AG09309 (cell line): ENCODE data around the gene ALLC.

ENCODE experiments used
- DNase-seq: peaks from one replicate; pipeline ENCODE4 v3.0.0-alpha.2; 2010; ENCODE audit warnings: low read depth
- H3K4me3 ChIP-seq: 2 replicates; pipeline ENCODE4 v1.5.1; 2011; ENCODE audit warnings: mild to moderate bottlenecking, low read depth, low read length, moderate library complexity; ENCODE audit not compliant: control insufficient read depth
- TF ChIP-seq, protein P1 (sequence below): IDR thresholded peaks from 2 replicates; pipeline ENCODE4 v1.5.1; 2011; ENCODE audit warnings: mild to moderate bottlenecking, low read depth, low read length, inconsistent platforms; ENCODE audit not compliant: insufficient read depth, control insufficient read depth; ENCODE audit errors: missing control alignments

Gene ALLC

DNA sequence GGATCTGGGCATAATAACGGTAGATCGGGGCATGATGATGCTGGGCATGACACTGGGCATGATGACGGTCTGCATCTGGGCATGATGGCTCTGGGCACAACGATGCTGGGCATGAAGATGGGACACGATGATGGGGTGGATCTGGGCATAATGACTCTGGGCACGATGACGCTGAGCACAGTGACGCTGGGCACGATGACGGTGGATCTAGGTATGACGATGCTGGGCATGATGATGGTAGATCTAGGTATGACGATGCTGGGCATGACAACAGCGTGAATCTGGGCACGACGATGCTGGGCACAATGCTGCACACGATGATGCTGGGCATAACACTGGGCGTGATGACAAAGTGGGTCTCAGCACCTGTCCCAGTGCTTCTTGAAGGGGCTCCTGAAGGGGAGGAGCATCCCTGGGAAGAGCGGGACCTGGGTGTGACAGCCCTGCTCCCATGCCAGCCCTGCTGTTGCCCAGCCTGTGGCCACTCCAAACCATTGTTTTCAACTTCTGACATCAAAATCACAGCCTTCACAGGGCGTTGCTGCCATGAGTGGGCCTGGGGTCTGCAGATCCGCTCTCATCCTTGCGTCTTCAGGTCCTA, 30.4 kb upstream of the ALLC start:
- TF ChIP-seq, protein P1, sequence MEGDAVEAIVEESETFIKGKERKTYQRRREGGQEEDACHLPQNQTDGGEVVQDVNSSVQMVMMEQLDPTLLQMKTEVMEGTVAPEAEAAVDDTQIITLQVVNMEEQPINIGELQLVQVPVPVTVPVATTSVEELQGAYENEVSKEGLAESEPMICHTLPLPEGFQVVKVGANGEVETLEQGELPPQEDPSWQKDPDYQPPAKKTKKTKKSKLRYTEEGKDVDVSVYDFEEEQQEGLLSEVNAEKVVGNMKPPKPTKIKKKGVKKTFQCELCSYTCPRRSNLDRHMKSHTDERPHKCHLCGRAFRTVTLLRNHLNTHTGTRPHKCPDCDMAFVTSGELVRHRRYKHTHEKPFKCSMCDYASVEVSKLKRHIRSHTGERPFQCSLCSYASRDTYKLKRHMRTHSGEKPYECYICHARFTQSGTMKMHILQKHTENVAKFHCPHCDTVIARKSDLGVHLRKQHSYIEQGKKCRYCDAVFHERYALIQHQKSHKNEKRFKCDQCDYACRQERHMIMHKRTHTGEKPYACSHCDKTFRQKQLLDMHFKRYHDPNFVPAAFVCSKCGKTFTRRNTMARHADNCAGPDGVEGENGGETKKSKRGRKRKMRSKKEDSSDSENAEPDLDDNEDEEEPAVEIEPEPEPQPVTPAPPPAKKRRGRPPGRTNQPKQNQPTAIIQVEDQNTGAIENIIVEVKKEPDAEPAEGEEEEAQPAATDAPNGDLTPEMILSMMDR, result no peak
- DNase-seq, result no peak

DNA sequence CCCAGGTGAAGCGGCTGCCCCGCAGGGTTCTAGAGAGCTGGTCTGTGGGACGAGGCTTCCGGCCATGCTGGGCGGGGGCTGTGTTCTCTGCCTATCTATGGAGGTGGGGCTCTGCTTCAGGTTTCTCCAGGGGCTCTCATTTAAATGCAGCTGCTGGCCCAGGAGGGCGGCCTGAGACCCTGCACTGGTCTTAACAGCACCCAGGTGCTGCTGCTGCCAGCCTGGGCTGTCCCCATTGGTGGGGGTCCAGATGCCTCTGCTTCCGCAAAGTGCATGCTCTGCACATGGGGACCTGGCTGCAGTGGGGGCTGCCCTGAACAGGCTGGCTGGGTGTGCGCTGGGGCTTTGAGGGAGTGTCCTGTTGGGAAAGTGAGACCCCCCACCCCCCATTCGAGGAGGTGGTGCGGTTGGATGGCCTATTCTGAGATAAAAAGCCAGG, 29.7 kb upstream of the ALLC start:
- DNase-seq, result no peak
- no peak overlapping the region for H3K4me3 ChIP-seq

More for the DNA sequence above, 30.4 kb upstream of the ALLC start:
- no peak overlapping the region for H3K4me3 ChIP-seq

DNA sequence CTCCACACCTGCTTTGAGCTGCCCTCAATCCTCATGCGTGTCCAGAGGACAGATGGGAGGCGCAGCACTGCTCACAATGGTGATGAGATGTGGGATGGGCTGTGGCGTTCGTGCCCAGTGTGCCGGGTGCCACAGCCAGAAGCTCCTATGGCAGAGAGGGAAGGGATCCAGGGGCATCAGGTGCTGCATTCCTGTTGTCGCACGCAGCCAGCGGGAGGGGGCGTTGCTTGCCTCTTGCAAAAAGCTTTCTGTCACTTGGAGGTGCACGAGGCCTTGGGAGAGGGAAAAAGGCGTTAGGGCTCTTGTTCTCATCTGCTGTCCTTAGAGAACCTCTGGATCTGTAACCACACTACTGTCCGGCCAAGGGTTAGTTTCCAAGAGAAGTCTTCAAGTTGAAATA, 29.2 kb upstream of the ALLC start:
- H3K4me3 ChIP-seq, result no peak overlapping the region
- no peak for DNase-seq
- TF ChIP-seq, protein P1, result no peak

More for the DNA sequence above, 29.7 kb upstream of the ALLC start:
- TF ChIP-seq, protein P1, result no peak

DNA sequence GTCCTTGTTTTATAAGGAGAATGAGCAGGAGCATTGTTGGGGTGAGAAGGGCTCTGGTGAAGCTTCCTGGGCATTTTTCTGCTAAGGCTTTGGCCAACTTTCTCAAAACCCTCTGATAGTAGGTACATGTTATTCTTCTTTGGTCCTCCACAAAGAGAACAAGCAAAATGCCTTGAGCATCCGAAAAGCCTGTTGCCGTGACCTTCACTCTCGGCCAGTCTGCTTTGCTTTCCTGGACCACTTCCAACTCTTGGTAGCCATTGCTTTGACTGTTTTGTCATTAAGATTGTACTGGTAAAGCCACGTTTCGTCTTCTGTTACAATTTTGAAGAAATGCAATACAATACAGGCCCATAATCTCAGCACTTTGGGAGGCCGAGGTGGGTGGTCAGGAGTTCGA, 27.4 kb upstream of the ALLC start:
- TF ChIP-seq, protein P1, result no peak
- no peak for DNase-seq
- H3K4me3 ChIP-seq, result no peak overlapping the region

DNA sequence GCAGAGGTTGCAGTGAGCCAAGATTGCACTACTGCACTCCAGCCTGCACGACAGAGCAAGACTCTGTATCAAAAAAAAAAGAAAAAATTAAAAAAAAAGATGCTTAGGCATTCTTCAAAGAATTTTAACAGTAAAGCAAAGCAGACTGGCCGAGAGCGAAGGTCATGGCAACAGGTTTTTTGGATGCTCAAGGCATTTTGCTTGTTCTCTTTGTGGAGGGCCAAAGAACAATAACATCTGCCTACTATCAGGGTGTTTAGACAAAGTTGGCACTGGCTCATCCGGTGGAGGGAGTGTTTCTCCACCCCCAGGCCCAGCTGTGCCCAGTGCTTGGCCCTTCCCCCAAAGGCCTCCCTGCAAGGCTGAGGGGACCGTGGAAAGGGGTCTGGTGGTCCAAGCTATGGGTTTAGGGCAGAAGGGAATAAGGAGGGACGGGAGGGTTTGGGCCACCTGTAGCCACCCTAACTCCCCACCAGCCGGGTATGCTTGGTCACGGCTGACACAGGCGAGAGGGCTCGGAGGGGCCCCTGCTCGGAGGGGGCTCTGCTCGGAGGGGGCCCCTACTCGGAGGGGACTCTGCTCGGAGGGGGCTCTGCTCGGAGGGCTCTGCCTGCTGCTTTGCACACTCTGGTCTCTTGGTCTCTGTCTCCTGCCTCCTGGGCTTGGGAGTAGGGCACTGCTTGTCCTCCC, 26.7 kb upstream of the ALLC start:
- H3K4me3 ChIP-seq, result no peak overlapping the region
- DNase-seq, result no peak
- TF ChIP-seq, protein P1, result no peak

DNA sequence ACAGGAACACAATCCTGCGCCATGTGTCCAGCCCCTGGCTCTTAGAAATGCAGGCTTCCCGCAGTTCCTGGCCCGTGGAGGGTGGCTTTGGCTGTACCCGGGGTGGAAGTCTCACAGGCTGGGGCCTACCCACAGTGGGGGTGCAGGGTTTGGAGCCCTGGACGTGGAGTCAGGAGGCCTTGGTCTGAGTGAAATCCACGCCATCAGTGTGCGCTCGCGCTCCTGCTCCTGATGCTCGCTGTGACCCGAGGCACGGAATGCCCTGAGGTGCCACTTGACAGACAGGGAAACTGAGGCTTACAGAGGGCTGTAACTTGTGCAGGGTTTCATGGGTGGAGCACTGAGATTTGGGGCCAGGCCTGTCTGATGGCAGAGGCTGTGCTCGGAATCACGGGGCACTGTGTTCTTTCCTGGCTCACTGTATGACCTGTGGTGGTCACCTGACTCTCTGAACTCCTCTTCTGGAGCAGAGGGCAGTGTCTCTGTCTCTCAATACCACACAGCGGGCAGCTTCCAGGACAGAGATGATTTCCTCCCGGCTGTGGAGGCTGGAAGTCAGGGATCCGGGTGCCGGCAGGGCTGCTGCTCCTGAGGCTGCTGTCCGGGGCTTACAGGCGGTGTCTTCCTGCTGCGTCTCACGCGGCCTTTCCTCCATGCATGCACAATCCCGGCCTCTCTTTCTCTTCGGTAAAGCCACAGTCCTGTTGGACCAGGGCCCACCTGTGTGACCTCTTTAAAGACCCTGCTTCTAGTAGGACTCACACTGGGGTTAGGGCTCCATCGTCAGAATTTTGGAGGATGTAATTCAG, 25.9 kb upstream of the ALLC start:
- no peak for DNase-seq
- H3K4me3 ChIP-seq, result no peak overlapping the region
- TF ChIP-seq, protein P1, result no peak
